Smooth muscle cell (in vitro differentiated cells): ENCODE data around the gene EEIG1. TPM values are rescaled to one million over a fixed set of nuclear protein-coding genes. Genes with fewer than 3 reads are reported as not detected.
A peak's percentile ranks its signal among the peaks of the same experiment; 100 is the strongest.

Experiments used
- DNase-seq: peaks from one replicate; lab custom pipeline; 2025; ENCODE audit not compliant: unreplicated experiment; lab: John Stamatoyannopoulos, UW
- H2AFZ ChIP-seq: fragments of 200-600 bp; sonication (generic); 2 replicates; pipeline ENCODE4 v1.6.0; 2016; ENCODE audit warnings: antibody characterized with exemption, low read depth, mild to moderate bottlenecking
- H3F3A ChIP-seq: fragments of 200-600 bp; sonication (generic); 2 replicates; pipeline ENCODE4 v1.6.0; 2017; ENCODE audit warnings: antibody characterized with exemption, low read depth
- H3K27ac ChIP-seq: fragments of 200-600 bp; sonication (generic); 2 replicates; pipeline ENCODE4 v1.5.1; 2016; ENCODE audit warnings: low read depth, mild to moderate bottlenecking
- H3K27me3 ChIP-seq: fragments of 200-600 bp; sonication (generic); 2 replicates; pipeline ENCODE4 v1.6.1; 2016; ENCODE audit warnings: low read depth, mild to moderate bottlenecking
- H3K36me3 ChIP-seq: fragments of 200-600 bp; sonication (generic); 2 replicates; pipeline ENCODE4 v1.5.1; 2016; ENCODE audit warnings: low read depth
- H3K4me1 ChIP-seq: fragments of 200-600 bp; sonication (generic); 2 replicates; pipeline ENCODE4 v1.5.1; 2016; ENCODE audit warnings: low read depth
- H3K4me2 ChIP-seq: fragments of 200-600 bp; sonication (generic); 2 replicates; pipeline ENCODE4 v1.6.0; 2016; ENCODE audit warnings: mild to moderate bottlenecking
- H3K4me3 ChIP-seq: fragments of 200-600 bp; sonication (generic); 2 replicates; pipeline ENCODE4 v1.5.1; 2016; ENCODE audit warnings: mild to moderate bottlenecking
- H3K79me2 ChIP-seq: fragments of 200-600 bp; sonication (generic); 2 replicates; pipeline ENCODE4 v1.6.0; 2016; ENCODE audit warnings: low read depth, mild to moderate bottlenecking
- H3K9ac ChIP-seq: fragments of 200-600 bp; sonication (generic); 2 replicates; pipeline ENCODE4 v1.6.0; 2016; ENCODE audit warnings: low read depth
- H3K9me3 ChIP-seq: fragments of 200-600 bp; sonication (generic); replicated peaks from 2 replicates; pipeline ENCODE4 v1.5.1; 2016; ENCODE audit warnings: low read depth
- H4K20me1 ChIP-seq: fragments of 200-600 bp; sonication (generic); 2 replicates; pipeline ENCODE4 v1.6.0; 2016; ENCODE audit warnings: low read depth
- WGBS: methylation state at CpG from one replicate; pipeline ENCODE4 v1.1.7; 2016; ENCODE audit warnings: low lambda C conversion rate; 5-methylcytosine and 5-hydroxymethylcytosine counted together
- polyA plus RNA-seq: library from polyadenylated mRNA; unstranded; fragments of >200 nt; fragmentation: Nextera tagmentation; extraction: Ambion mirVana; gene quantifications from 2 replicates; pipeline ENCODE4 v1.2.1, GENCODE V29; 2016
- total RNA-seq: library from RNA; depleted of rRNA; stranded (reverse); fragments of >200 nt; gene quantifications from 2 replicates; pipeline ENCODE4 v1.2.3, GENCODE V29; 2014
- TF ChIP-seq, protein P1 (sequence below): fragments of 200-600 bp; sonication (generic); IDR thresholded peaks from 2 replicates; pipeline ENCODE4 v1.5.1; 2017; ENCODE audit warnings: borderline replicate concordance, mild to moderate bottlenecking, antibody characterized with exemption; ENCODE audit not compliant: insufficient read depth, poor library complexity, severe bottlenecking

Gene EEIG1
- total and polyA plus RNA-seq, 2 experiments from 2014 or later, result 9.2 to 18.1 TPM

DNA sequence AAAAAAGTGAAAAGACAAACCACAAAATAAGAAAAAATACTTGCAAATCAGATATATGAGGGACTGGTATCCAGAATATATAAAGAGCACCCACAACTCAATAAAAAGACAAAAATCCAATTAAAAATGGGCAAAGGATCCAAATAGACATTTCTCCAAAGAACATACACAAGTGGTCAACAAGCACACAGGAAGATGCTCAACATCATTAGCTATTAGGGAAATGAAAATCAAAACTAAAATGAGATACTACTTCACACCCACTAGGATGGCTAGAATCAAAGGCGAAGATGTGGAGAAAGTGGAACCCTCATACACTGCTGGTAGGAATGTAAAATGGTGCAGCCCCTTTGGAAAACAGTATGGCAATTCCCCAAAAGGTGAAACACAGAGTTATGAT is 22.1 kb downstream of the EEIG1 start:
- TF ChIP-seq, protein P1, sequence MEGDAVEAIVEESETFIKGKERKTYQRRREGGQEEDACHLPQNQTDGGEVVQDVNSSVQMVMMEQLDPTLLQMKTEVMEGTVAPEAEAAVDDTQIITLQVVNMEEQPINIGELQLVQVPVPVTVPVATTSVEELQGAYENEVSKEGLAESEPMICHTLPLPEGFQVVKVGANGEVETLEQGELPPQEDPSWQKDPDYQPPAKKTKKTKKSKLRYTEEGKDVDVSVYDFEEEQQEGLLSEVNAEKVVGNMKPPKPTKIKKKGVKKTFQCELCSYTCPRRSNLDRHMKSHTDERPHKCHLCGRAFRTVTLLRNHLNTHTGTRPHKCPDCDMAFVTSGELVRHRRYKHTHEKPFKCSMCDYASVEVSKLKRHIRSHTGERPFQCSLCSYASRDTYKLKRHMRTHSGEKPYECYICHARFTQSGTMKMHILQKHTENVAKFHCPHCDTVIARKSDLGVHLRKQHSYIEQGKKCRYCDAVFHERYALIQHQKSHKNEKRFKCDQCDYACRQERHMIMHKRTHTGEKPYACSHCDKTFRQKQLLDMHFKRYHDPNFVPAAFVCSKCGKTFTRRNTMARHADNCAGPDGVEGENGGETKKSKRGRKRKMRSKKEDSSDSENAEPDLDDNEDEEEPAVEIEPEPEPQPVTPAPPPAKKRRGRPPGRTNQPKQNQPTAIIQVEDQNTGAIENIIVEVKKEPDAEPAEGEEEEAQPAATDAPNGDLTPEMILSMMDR, result no peak
- no peak overlapping the region for H3K4me3 ChIP-seq
- no peaks in the 10 kb centered on the region for H3K9me3 ChIP-seq
- H3K27ac ChIP-seq, result no peak overlapping the region
- peaks cover 38% of the 10 kb centered on the region for H4K20me1 ChIP-seq
- no peaks in the 10 kb centered on the region for H3K36me3 ChIP-seq
- peaks cover 16% of the 10 kb centered on the region for H3K4me1 ChIP-seq
- H3K9ac ChIP-seq, result no peak overlapping the region
- H3K27me3 ChIP-seq, result no peaks in the 10 kb centered on the region
- no peak for DNase-seq
- H2AFZ ChIP-seq, result no peak overlapping the region
- 97% methylated on average over 1 of the region's 1 CpG for WGBS
- H3F3A ChIP-seq, result no peaks in the 10 kb centered on the region
- peaks cover 98% of the 10 kb centered on the region for H3K79me2 ChIP-seq
- no peak overlapping the region for H3K4me2 ChIP-seq

DNA sequence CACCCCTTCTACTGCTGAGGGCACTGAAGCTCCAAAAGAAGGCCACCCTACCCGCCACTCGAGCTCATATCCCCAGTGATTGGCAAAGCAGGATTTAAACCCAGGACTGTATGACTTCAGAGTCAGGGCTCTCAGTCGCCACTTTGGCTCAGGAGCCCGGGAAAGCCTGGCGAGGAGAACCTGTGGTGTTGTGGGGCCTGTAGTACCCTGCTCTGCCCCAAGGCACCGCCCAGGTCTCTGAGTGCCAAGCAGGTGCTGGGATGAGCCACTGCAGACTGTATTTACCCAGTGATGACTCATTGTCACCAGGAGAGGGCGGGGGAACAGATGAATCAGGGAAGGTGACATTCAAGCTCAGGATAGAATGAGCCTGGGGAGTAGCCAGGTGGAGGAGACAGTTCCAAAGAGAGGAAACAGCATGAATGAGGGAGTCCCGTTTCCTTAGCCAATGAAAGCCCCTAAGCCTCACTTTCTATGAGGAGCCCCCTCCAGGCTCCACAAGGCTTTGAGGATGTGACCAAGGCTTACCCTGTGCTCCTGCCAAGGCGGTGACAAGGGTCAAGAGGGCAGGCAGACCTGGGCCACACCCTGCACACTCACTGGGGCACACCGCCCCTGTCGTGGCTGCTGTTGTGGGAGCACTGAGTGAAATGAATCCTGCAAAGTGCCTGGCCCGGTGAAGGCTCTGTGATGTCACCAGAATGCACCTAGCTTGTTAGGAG is 25.3 kb downstream of the EEIG1 start:
- TF ChIP-seq, protein P1, result peak; percentile 3
- Histone ChIP-seq H3K27me3 (no peaks in the 10 kb centered on the region), H3F3A (no peaks in the 10 kb centered on the region), H3K4me1 (peaks cover 3% of the 10 kb centered on the region), H3K9ac (no peak overlapping the region), H3K9me3 (no peaks in the 10 kb centered on the region), H3K4me3 (no peak overlapping the region), H3K27ac (peak overlapping the region; percentile 49), H3K36me3 (no peaks in the 10 kb centered on the region), H3K79me2 (peaks cover 79% of the 10 kb centered on the region), H4K20me1 (peaks cover 60% of the 10 kb centered on the region), H3K4me2 (no peak overlapping the region), H2AFZ (no peak overlapping the region)
- WGBS, result 64% methylated on average over 12 of the region's 12 CpGs
- no peak for DNase-seq

DNA sequence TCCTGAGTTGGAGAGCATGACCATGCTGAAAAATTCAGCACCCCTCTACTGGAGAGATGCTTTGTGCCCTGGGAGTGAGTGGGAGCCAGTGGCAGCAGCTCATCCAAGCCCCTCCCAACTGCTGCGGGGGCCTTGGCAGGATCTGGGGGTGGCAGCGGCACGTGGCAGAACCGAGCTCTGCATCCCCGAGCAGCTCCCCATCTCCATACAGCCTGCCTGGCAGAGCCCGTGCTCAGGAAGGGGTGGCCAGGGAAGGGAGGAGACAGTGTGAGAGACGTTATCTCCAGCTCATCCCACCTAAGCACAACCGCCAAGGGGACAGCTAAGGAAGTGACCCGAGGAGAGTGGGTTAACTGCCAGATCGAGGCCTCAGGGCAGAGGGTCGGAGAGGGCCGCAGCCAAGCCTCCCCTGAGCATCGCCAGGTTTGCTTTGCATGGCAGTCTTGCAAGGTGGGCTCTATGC is 25.9 kb downstream of the EEIG1 start:
- Histone ChIP-seq H2AFZ (no peak overlapping the region), H3K36me3 (no peaks in the 10 kb centered on the region), H3K27me3 (no peaks in the 10 kb centered on the region), H4K20me1 (peaks cover 65% of the 10 kb centered on the region), H3K27ac (no peak overlapping the region), H3K79me2 (peaks cover 77% of the 10 kb centered on the region), H3K4me1 (no peaks in the 10 kb centered on the region), H3K9me3 (no peaks in the 10 kb centered on the region), H3F3A (no peaks in the 10 kb centered on the region), H3K9ac (no peak overlapping the region), H3K4me3 (no peak overlapping the region), H3K4me2 (no peak overlapping the region)
- DNase-seq, result no peak
- TF ChIP-seq, protein P1, result no peak
- WGBS, result 94% methylated on average over 13 of the region's 13 CpGs
